ENCODE data around the gene RPL10A.
"Not testable (repeated sequence)": the region's sequence is repeated elsewhere in the genome, so short reads cannot be mapped to it uniquely, and the experiment has no call there.

The RPL10A gene

DNA sequence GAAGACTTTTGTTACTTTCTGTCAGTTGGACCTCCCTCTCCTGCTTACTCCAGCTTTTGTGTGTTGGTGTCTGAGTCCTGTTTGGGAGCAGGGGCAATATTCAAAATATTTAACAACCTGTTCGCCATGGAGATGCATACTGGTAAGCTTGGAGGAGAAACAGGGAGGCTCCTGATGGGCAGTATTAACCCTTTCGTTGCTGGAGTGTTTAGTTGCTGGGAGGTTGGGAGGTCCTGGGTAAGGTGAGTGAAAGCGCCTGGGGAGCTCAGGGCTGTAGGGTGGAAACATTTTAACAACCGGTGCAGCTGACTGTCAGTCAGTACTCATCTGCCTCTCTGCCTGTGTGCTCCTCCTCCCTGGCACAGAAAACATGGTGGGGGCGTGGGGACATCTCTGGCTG, 40.3 kb downstream of the RPL10A start:
- peaks cover 17% of the 10 kb centered on the region for H3K4me1 Mint-ChIP-seq
- H3K27me3 Mint-ChIP-seq (ENCODE audit: low read depth): peaks cover 30% of the 10 kb centered on the region
- H3K4me3 Mint-ChIP-seq: no peak overlapping the region
- no peak overlapping the region for H3K27ac Mint-ChIP-seq
- no peaks in the 10 kb centered on the region for H3K36me3 Mint-ChIP-seq (ENCODE audit: low read depth)
- TF ChIP-seq, protein P1, sequence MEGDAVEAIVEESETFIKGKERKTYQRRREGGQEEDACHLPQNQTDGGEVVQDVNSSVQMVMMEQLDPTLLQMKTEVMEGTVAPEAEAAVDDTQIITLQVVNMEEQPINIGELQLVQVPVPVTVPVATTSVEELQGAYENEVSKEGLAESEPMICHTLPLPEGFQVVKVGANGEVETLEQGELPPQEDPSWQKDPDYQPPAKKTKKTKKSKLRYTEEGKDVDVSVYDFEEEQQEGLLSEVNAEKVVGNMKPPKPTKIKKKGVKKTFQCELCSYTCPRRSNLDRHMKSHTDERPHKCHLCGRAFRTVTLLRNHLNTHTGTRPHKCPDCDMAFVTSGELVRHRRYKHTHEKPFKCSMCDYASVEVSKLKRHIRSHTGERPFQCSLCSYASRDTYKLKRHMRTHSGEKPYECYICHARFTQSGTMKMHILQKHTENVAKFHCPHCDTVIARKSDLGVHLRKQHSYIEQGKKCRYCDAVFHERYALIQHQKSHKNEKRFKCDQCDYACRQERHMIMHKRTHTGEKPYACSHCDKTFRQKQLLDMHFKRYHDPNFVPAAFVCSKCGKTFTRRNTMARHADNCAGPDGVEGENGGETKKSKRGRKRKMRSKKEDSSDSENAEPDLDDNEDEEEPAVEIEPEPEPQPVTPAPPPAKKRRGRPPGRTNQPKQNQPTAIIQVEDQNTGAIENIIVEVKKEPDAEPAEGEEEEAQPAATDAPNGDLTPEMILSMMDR (IDR thresholded peaks at IDR 0.05; ENCODE audit: unreplicated experiment in 3 of 3): no peak
- no peaks in the 10 kb centered on the region for H3K9me3 Mint-ChIP-seq

DNA sequence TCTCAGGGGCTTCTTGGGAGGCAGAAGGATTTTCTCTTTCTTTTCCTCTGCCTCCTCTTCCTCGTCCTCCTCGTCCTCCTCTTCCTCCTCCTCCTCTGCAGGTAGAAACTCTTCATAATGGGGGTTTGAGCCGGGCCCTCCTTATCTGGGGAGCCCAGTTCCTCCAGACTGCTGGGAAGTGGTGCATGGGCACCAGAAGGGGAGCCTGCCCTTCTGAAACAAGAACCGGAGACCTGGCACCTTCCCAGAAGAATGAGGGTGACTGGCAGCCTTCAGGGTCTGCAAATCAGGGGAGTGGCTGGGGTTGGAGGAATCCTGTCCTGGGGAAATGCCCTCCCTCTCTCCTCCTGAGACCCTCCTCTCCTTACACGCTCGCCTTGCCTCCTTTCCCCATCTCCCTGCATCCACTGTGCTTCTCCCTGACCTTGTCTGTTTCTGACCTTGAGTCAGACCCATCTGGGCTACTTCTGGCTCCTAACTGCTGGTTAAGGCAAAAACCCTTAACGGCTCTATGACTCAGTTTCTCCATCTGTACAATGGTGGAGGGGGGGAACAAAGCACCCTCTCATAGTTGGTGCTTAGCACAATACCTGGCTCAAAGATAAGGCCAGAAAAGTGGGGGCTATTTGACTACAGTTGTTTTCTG, 42.8 kb downstream of the RPL10A start:
- TF ChIP-seq, protein P1 (IDR thresholded peaks at IDR 0.05; ENCODE audit: unreplicated experiment in 3 of 3): no peak
- H3K36me3 Mint-ChIP-seq (ENCODE audit: low read depth): no peaks in the 10 kb centered on the region
- H3K27ac Mint-ChIP-seq: peak overlapping the region in 1 of 3 experiments; percentile 54

GRCh38 chr6:35511562-35511941, 43.4 kb downstream of the RPL10A start:
- Mint-ChIP-seq H3K9me3 (no peaks in the 10 kb centered on the region), H3K4me3 (peak overlapping the region in 2 of 3 experiments; percentile 43 to 47)
- TF ChIP-seq, protein P1 (IDR thresholded peaks at IDR 0.05; ENCODE audit: unreplicated experiment in 3 of 3): no peak

More for the DNA sequence above, 42.8 kb downstream of the RPL10A start:
- no peaks in the 10 kb centered on the region for H3K9me3 Mint-ChIP-seq
- H3K27me3 Mint-ChIP-seq (ENCODE audit: low read depth): peaks cover 29% of the 10 kb centered on the region
- H3K4me3 Mint-ChIP-seq: peak overlapping the region in 2 of 3 experiments; percentile 24 to 49
- peaks cover 17% of the 10 kb centered on the region for H3K4me1 Mint-ChIP-seq

DNA sequence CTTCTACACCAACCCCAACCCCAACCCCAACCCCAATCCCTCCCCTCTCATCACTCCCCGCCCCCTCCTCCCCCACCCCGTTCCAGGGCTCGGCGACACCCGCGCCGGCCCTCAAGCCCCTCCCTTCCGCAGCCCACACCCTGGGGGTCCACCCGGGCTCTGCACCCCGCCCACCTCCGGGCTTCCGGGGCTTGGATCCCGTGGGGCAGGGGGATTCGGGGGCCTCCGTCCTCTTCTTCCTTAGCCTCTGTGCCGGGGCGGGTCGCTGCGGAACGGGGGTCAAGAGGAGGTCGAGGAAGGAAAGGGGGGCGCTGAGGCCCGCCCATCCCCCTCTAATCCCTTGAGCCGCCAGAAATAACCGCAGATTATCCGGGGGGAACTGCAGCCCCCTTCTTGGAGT, 43.8 kb downstream of the RPL10A start:
- peak overlapping the region; percentile 68 to 77 (median 73) for H3K4me3 Mint-ChIP-seq
- TF ChIP-seq, protein P1 (IDR thresholded peaks at IDR 0.05; ENCODE audit: unreplicated experiment in 3 of 3): no peak
- H3K27me3 Mint-ChIP-seq (ENCODE audit: low read depth): peaks cover 23% of the 10 kb centered on the region
- H3K4me1 Mint-ChIP-seq: peaks cover 13% of the 10 kb centered on the region
- no peaks in the 10 kb centered on the region for H3K9me3 Mint-ChIP-seq
- H3K27ac Mint-ChIP-seq: no peak overlapping the region
- H3K36me3 Mint-ChIP-seq (ENCODE audit: low read depth): no peaks in the 10 kb centered on the region

More at GRCh38 chr6:35511562-35511941, 43.4 kb downstream of the RPL10A start:
- Mint-ChIP-seq H3K36me3 (ENCODE audit: low read depth) (no peaks in the 10 kb centered on the region), H3K4me1 (peaks cover 13% of the 10 kb centered on the region), H3K27me3 (ENCODE audit: low read depth) (peaks cover 25% of the 10 kb centered on the region), H3K27ac (peak overlapping the region in 1 of 3 experiments; percentile 54)

GRCh38 chr6:35512740-35513139, 44.5 kb downstream of the RPL10A start, which contains the start of gene TULP1:
TULP1 (minus strand) TSS chr6:35512896; CDS start chr6:35512858, 38 bp downstream.
- Mint-ChIP-seq H3K27me3 (ENCODE audit: low read depth) (peaks cover 20% of the 10 kb centered on the region), H3K36me3 (ENCODE audit: low read depth) (no peaks in the 10 kb centered on the region), H3K9me3 (no peaks in the 10 kb centered on the region), H3K27ac (no peak within 1 kb of the TSS), H3K4me3 (peak within 1 kb of the TSS; percentile 68 to 77 (median 73)), H3K4me1 (peaks cover 13% of the 10 kb centered on the region)
- TF ChIP-seq, protein P1 (IDR thresholded peaks at IDR 0.05; ENCODE audit: unreplicated experiment in 3 of 3): no peak

DNA sequence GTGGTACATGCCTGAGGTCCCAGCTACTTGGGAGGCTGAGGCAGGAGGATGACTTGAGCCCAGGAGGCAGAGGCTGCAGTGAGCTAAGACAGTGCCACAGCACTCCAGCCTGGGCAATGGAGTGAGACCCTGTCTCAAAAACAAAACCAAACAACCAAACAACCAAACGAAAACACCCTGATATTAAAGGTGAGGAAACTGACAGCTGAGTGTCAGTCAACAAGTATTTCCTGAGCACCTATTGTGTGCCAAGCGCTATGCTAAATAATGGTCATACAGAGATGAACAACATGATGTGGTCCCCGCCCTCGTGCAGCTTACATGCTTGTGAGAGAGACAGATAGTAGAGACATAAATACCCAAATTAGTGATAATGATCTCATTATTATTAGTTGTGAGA, 46.4 kb downstream of the RPL10A start:
- H3K27ac Mint-ChIP-seq: no peak overlapping the region
- H3K36me3 Mint-ChIP-seq (ENCODE audit: low read depth): no peaks in the 10 kb centered on the region
- H3K27me3 Mint-ChIP-seq (ENCODE audit: low read depth): peaks cover 16% of the 10 kb centered on the region
- H3K4me3 Mint-ChIP-seq: no peak overlapping the region
- peaks cover 6% of the 10 kb centered on the region for H3K4me1 Mint-ChIP-seq
- TF ChIP-seq, protein P1 (IDR thresholded peaks at IDR 0.05; ENCODE audit: unreplicated experiment in 3 of 3): no peak
- H3K9me3 Mint-ChIP-seq: no peaks in the 10 kb centered on the region

- not testable (repeated sequence) for H3K36me3 Mint-ChIP-seq (ENCODE audit: low read depth); H3K4me3 Mint-ChIP-seq; H3K27ac Mint-ChIP-seq; H3K4me1 Mint-ChIP-seq; H3K9me3 Mint-ChIP-seq
- peaks cover 20% of the 10 kb centered on the region for H3K27me3 Mint-ChIP-seq (ENCODE audit: low read depth)
Measured at GRCh38 chr6:35515939-35516338, 47.7 kb downstream of the RPL10A start.
